Thoracic aorta endothelial cell (primary cell): ENCODE data around the gene SAP30. TPM values are rescaled to one million over a fixed set of nuclear protein-coding genes. Genes with fewer than 3 reads are reported as not detected.

ENCODE experiments used
- total RNA-seq: library from RNA; depleted of rRNA; stranded (reverse); fragments of >200 nt; gene quantifications from 2 replicates; pipeline ENCODE4 v1.2.3, GENCODE V29; 2012

SAP30 gene
- 25.8 and 31.3 TPM in 2 replicates for total RNA-seq

GRCh38 chr4:173370477-173371291 lies at the start of gene SAP30:
Gene SAP30 (plus strand): TSS chr4:173370954. CDS start chr4:173371183, 229 bp downstream.

GRCh38 chr4:173334085-173334890 lies 36.5 kb upstream of the SAP30 start, which contains the start of gene HMGB2:
Gene HMGB2 (minus strand): TSS chr4:173334358. CDS start chr4:173333649, 709 bp downstream.

DNA sequence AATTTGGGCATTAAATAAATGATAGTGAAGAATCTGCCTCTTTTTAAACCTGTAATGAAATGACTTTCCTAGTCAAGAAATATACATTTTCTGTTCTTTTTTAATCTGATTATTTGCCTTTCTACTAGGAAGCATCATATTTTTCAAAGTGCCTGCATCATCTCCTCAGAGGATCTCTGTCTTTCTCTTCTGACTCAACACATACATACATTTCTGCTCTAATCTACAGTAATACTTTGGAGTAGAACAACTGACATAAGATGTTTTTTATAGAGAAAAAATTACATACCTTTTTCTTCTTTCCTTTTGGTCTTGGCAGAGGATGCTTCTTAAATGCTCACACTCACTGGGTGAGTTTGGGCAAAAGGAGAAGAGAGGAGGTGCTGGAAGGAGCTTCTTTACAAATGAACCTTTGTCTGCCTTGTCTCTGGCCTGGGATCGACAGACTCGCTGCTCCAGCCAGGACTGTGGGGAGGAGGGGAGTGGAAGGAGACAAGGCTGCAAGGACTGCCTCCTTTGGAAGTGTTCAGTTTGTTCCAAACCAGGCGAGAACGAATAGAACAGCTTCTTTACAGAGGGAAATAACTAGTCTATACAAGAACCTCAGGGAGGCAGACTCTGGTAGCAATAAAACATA lies 28.1 kb downstream of the SAP30 start, which contains the start of gene SCRG1:
SCRG1 (minus strand) TSS at position 338 of the 637 bp plus-strand sequence. CDS start 7,702 bp downstream, outside the sequence.

Other genes with a start within 250 kb of the SAP30 start
- 67.3 and 81.7 TPM in 2 replicates for gene GALNT7, start 202.1 kb upstream of the SAP30 start, total RNA-seq
- 128 and 206 TPM in 2 replicates for gene HMGB2, start 36.6 kb upstream of the SAP30 start, total RNA-seq
- under 0.01 and 0.07 TPM in 2 replicates for gene SCRG1, start 28.2 kb downstream of the SAP30 start, total RNA-seq
- 13.7 TPM in 1 of 2 replicates, not detected in the other for gene HAND2, start 159.3 kb downstream of the SAP30 start, total RNA-seq